Parathyroid adenoma (tissue), 2 donors: ENCODE results near the gene KLK14.

Source experiments
- H2AFZ ChIP-seq: fragments of 300-600 bp; sonication (generic); one replicate; pipeline ENCODE4 v1.7.0; 2017; ENCODE audit warnings: antibody characterized with exemption, mild to moderate bottlenecking
- H3K27ac ChIP-seq: fragments of 300-600 bp; sonication (generic); one replicate; pipeline ENCODE4 v1.7.0; 2017
- H3K27me3 ChIP-seq: fragments of 300-600 bp; sonication (generic); one replicate; pipeline ENCODE4 v1.7.0; 2017; ENCODE audit warnings: low read length; ENCODE audit not compliant: control insufficient read depth, insufficient read depth
- H3K36me3 ChIP-seq: fragments of 300-600 bp; sonication (generic); one replicate; pipeline ENCODE4 v1.7.0; 2017; ENCODE audit warnings: low read length; ENCODE audit not compliant: control insufficient read depth, insufficient read depth
- H3K4me1 ChIP-seq: fragments of 300-600 bp; sonication (generic); one replicate; pipeline ENCODE4 v1.7.0; 2017; ENCODE audit warnings: control low read depth
- H3K4me2 ChIP-seq: fragments of 300-600 bp; sonication (generic); one replicate; pipeline ENCODE4 v1.7.0; 2017; ENCODE audit warnings: low read length
- H3K4me3 ChIP-seq: fragments of 300-600 bp; sonication (generic); one replicate; pipeline ENCODE4 v1.7.0; 2017; ENCODE audit warnings: low read depth, low read length
- H3K79me2 ChIP-seq: fragments of 300-600 bp; sonication (generic); one replicate; pipeline ENCODE4 v1.7.0; 2017; ENCODE audit warnings: control low read depth
- H3K9ac ChIP-seq: fragments of 300-600 bp; sonication (generic); one replicate; pipeline ENCODE4 v1.7.0; 2017; ENCODE audit warnings: mild to moderate bottlenecking
- H3K9me3 ChIP-seq: fragments of 300-600 bp; sonication (generic); one replicate; pipeline ENCODE4 v1.7.0; 2017; ENCODE audit warnings: low read length; ENCODE audit not compliant: control insufficient read depth
- TF ChIP-seq, protein P1 (sequence below): fragments of 300-600 bp; sonication (generic); IDR thresholded peaks from one replicate; pipeline ENCODE4 v1.7.0; 2017; ENCODE audit warnings: antibody characterized with exemption, mild to moderate bottlenecking
- donor health status: primary hyperparathyroidism.

The KLK14 gene

DNA sequence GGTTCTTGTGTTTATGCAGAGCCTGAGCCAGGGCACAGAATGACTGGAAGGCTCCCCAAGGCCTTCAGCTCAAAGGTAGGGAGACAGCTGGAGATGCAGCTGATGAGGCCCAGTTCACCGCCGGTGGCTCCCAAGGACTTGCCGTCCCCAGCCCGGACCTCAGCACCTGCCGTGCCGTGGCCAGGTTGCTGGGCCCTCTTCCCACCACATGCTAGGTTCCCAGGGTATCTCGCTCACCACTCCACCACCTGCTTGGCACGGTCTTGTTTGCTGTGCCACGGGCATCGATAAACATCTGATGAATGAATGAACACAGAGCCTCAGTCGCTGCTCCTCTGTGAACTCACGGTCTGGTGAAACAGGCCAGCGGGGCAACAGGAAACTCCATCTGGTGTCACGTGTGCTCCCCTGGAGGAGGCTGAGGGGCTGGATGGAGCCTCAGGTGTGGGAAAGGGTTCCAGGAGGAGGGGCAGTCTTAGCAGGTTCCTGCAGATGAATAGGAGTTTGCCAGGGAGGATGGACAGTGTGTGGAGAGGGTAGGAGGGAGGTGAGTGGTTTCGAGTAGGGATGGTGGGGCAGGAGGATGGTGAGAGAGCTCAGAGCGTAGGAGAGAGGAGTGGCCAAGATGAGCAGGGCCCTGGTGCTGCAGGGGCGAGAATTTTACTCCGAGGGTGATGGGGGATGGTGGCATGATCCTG, 3.6 kb upstream of the KLK14 start:
- H3K9me3 ChIP-seq: no peaks in the 10 kb centered on the region
- TF ChIP-seq, protein P1, sequence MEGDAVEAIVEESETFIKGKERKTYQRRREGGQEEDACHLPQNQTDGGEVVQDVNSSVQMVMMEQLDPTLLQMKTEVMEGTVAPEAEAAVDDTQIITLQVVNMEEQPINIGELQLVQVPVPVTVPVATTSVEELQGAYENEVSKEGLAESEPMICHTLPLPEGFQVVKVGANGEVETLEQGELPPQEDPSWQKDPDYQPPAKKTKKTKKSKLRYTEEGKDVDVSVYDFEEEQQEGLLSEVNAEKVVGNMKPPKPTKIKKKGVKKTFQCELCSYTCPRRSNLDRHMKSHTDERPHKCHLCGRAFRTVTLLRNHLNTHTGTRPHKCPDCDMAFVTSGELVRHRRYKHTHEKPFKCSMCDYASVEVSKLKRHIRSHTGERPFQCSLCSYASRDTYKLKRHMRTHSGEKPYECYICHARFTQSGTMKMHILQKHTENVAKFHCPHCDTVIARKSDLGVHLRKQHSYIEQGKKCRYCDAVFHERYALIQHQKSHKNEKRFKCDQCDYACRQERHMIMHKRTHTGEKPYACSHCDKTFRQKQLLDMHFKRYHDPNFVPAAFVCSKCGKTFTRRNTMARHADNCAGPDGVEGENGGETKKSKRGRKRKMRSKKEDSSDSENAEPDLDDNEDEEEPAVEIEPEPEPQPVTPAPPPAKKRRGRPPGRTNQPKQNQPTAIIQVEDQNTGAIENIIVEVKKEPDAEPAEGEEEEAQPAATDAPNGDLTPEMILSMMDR: no peak
- H3K4me3 ChIP-seq: no peak overlapping the region
- no peak overlapping the region for H3K4me2 ChIP-seq
- H3K27me3 ChIP-seq: no peaks in the 10 kb centered on the region
- no peaks in the 10 kb centered on the region for H3K4me1 ChIP-seq
- no peak overlapping the region for H3K9ac ChIP-seq
- H3K36me3 ChIP-seq: no peaks in the 10 kb centered on the region
- no peak overlapping the region for H2AFZ ChIP-seq
- no peaks in the 10 kb centered on the region for H3K79me2 ChIP-seq
- no peak overlapping the region for H3K27ac ChIP-seq

DNA sequence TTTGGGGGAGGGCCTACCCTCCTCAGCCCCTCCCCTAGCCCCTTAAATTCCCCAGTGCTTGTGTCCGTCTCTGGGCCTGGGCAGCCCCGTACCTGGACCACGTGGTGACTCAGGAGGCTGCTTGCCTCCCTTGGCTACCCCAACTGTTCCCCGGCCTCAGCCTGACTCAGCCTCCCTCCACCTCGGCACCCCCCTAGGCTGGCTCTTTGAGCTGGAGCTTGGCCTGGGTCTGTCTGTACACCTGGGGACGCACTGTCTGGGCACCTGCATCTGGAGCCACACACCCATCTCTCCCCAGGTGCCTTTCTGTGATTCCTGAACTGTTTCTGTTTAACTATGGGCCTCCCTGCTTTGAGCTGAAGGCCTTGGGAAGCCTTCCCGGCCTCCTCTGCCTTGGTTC, 1.8 kb upstream of the KLK14 start:
- TF ChIP-seq, protein P1: no peak
- Histone ChIP-seq H3K4me1 (no peaks in the 10 kb centered on the region), H3K9me3 (no peaks in the 10 kb centered on the region), H3K79me2 (no peaks in the 10 kb centered on the region), H3K4me3 (no peak overlapping the region), H3K27ac (no peak overlapping the region), H3K27me3 (no peaks in the 10 kb centered on the region), H2AFZ (no peak overlapping the region), H3K4me2 (no peak overlapping the region), H3K36me3 (no peaks in the 10 kb centered on the region), H3K9ac (no peak overlapping the region)

DNA sequence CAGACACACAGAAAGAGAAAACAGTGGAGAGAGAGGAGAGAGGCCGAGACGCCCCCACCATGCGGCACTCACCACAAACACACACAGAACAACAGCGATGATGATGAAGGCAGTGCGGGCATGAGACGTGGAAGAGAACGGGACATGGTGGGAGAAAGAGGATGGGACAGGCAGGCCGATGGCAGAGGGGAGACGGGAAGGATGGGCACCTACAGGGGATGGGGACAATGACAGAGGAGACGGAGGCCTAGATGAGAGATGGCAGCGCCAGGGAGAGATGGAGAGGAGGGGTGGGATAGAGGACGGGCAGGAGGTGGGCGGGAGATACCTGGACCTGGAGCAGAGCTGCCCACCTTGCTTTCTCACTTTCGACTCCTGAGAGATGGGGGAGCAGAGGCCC, 1.1 kb upstream of the KLK14 start:
- no peaks in the 10 kb centered on the region for H3K27me3 ChIP-seq
- no peaks in the 10 kb centered on the region for H3K4me1 ChIP-seq
- TF ChIP-seq, protein P1: no peak
- no peak overlapping the region for H3K9ac ChIP-seq
- H3K4me3 ChIP-seq: no peak overlapping the region
- no peaks in the 10 kb centered on the region for H3K9me3 ChIP-seq
- H3K79me2 ChIP-seq: no peaks in the 10 kb centered on the region
- H3K27ac ChIP-seq: no peak overlapping the region
- H3K36me3 ChIP-seq: no peaks in the 10 kb centered on the region
- H2AFZ ChIP-seq: no peak overlapping the region
- H3K4me2 ChIP-seq: no peak overlapping the region

DNA sequence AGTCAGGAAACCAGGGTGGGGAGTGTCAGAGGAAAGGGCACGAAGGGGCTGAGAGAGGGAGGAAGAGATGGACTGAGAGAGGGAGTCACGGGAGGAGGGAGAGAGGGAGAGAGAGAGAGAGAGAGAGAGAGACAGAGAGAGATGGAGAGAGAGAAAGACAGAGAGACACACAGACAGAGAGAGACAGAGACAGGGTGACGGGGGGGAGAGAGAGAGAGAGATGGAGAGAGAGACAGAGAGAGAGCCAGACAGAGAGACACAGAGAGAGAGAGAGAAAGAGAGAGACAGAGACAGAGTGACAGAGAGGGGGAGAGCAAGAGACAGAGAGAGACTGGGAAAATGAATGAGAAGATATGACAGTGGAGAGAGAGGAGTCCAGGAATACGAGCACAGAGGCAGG, 494 bp upstream of the KLK14 start:
- TF ChIP-seq, protein P1: no peak
- Histone ChIP-seq H3K79me2 (no peaks in the 10 kb centered on the region), H3K27me3 (no peaks in the 10 kb centered on the region), H3K36me3 (no peaks in the 10 kb centered on the region), H2AFZ (no peak overlapping the region), H3K4me2 (no peak overlapping the region), H3K4me3 (no peak overlapping the region), H3K9ac (no peak overlapping the region), H3K9me3 (no peaks in the 10 kb centered on the region), H3K4me1 (no peaks in the 10 kb centered on the region), H3K27ac (no peak overlapping the region)

DNA sequence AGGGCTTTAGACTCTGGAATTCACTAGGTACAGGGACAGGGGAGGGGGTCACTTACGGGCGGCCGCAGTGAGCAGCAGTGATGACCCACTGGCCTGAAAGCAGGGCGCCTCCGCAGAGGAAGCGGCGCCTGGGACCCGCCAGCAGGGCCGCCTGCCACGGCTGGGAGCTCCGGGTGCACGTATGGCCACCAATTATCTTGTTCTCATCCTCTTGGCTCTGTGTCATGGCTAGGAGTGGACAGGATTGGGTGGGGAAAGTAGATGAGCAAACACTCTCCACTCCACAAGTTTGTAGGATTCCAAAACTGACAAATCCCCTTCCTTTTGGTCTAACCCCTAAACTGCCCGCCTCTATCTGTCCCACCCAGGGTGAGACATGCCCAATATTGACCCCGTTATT, 1.2 kb downstream of the KLK14 start:
- H3K27ac ChIP-seq: no peak overlapping the region
- H3K9ac ChIP-seq: no peak overlapping the region
- H3K27me3 ChIP-seq: no peaks in the 10 kb centered on the region
- no peaks in the 10 kb centered on the region for H3K36me3 ChIP-seq
- no peaks in the 10 kb centered on the region for H3K79me2 ChIP-seq
- no peak overlapping the region for H3K4me2 ChIP-seq
- H3K4me3 ChIP-seq: no peak overlapping the region
- no peaks in the 10 kb centered on the region for H3K4me1 ChIP-seq
- TF ChIP-seq, protein P1: no peak
- H3K9me3 ChIP-seq: no peaks in the 10 kb centered on the region
- no peak overlapping the region for H2AFZ ChIP-seq
